H9 (cell line): Measurements from ENCODE around the gene ARID3A. TPM values are rescaled to one million over a fixed set of nuclear protein-coding genes. Genes with fewer than 3 reads are reported as not detected.

Source experiments
- DNase-seq: peaks from one replicate; pipeline ENCODE4 v3.0.0-alpha.2; 2017
- H2AFZ ChIP-seq: one replicate; pipeline ENCODE4 v1.6.1; 2013; ENCODE audit warnings: mild to moderate bottlenecking, low read length, control low read depth, moderate library complexity
- H2AK5ac ChIP-seq: 2 replicates; pipeline ENCODE4 v1.6.1; 2013; ENCODE audit warnings: low read length, control low read depth, mixed read lengths; ENCODE audit not compliant: insufficient read length
- H2BK120ac ChIP-seq: one replicate; pipeline ENCODE4 v1.6.1; 2013; ENCODE audit warnings: low read depth, mild to moderate bottlenecking, low read length, control low read depth, inconsistent platforms; ENCODE audit not compliant: poor library complexity, severe bottlenecking
- H2BK12ac ChIP-seq: 2 replicates; pipeline ENCODE4 v1.6.1; 2013; ENCODE audit warnings: low read length, control low read depth, mixed read lengths, low read depth; ENCODE audit not compliant: insufficient read length
- H2BK15ac ChIP-seq: 2 replicates; pipeline ENCODE4 v1.6.1; 2013; ENCODE audit warnings: low read depth, low read length, control low read depth
- H2BK20ac ChIP-seq: one replicate; pipeline ENCODE4 v1.6.1; 2013; ENCODE audit warnings: low read depth, mild to moderate bottlenecking, low read length, control low read depth, inconsistent platforms; ENCODE audit not compliant: poor library complexity, severe bottlenecking
- H2BK5ac ChIP-seq: 2 replicates; pipeline ENCODE4 v1.6.1; 2013; ENCODE audit warnings: low read length, control low read depth, mixed read lengths; ENCODE audit not compliant: insufficient read length
- H3K14ac ChIP-seq: 2 replicates; pipeline ENCODE4 v1.6.1; 2013; ENCODE audit warnings: low read length, control low read depth; ENCODE audit not compliant: insufficient read depth
- H3K18ac ChIP-seq: 2 replicates; pipeline ENCODE4 v1.6.1; 2013; ENCODE audit warnings: low read depth, mild to moderate bottlenecking, mixed read lengths, low read length, control low read depth; ENCODE audit not compliant: insufficient read length
- H3K23ac ChIP-seq: 2 replicates; pipeline ENCODE4 v1.6.1; 2013; ENCODE audit warnings: low read length, control low read depth, mixed read lengths, low read depth; ENCODE audit not compliant: insufficient read length
- H3K23me2 ChIP-seq: 2 replicates; pipeline ENCODE4 v1.6.1; 2013; ENCODE audit warnings: low read depth, mild to moderate bottlenecking, mixed read lengths, low read length, control low read depth; ENCODE audit not compliant: insufficient read length, poor library complexity, severe bottlenecking
- H3K27ac ChIP-seq: 2 replicates; pipeline ENCODE4 v1.5.1; 2013; ENCODE audit warnings: low read length, control low read depth, mixed read lengths, low read depth; ENCODE audit not compliant: insufficient read length
- H3K27me3 ChIP-seq: 2 replicates; pipeline ENCODE4 v1.6.1; 2013; ENCODE audit warnings: low read length, control low read depth, inconsistent platforms; ENCODE audit not compliant: insufficient read depth
- H3K4ac ChIP-seq: 2 replicates; pipeline ENCODE4 v1.6.1; 2013; ENCODE audit warnings: low read depth, mild to moderate bottlenecking, control low read depth, inconsistent platforms, low read length, moderate library complexity
- H3K4me1 ChIP-seq: 2 replicates; pipeline ENCODE4 v1.6.1; 2013; ENCODE audit warnings: low read length, control low read depth, inconsistent platforms; ENCODE audit not compliant: insufficient read depth
- H3K4me2 ChIP-seq: 2 replicates; pipeline ENCODE4 v1.6.1; 2013; ENCODE audit warnings: low read length, control low read depth, mixed read lengths; ENCODE audit not compliant: insufficient read length, insufficient read depth
- H3K56ac ChIP-seq: 2 replicates; pipeline ENCODE4 v1.6.1; 2013; ENCODE audit warnings: low read depth, mild to moderate bottlenecking, mixed read lengths, low read length, control low read depth; ENCODE audit not compliant: insufficient read length
- H3K79me1 ChIP-seq: 2 replicates; pipeline ENCODE4 v1.6.1; 2013; ENCODE audit warnings: low read depth, mild to moderate bottlenecking, moderate library complexity, low read length, control low read depth, inconsistent platforms; ENCODE audit not compliant: insufficient read depth, poor library complexity, severe bottlenecking
- H3K79me2 ChIP-seq: 2 replicates; pipeline ENCODE4 v1.6.1; 2013; ENCODE audit warnings: low read length, control low read depth, inconsistent platforms; ENCODE audit not compliant: insufficient read depth
- H3K9ac ChIP-seq: 2 replicates; pipeline ENCODE4 v1.6.1; 2013; ENCODE audit warnings: low read length, control low read depth, mixed read lengths; ENCODE audit not compliant: insufficient read length; ENCODE audit errors: extremely low read depth
- H3K9me3 ChIP-seq: one replicate; pipeline ENCODE4 v1.6.1; 2013; ENCODE audit warnings: low read depth, low read length, inconsistent platforms; ENCODE audit not compliant: control insufficient read depth
- H3T11ph ChIP-seq: one replicate; pipeline ENCODE4 v1.6.1; 2013; ENCODE audit warnings: mild to moderate bottlenecking, low read length, control low read depth, inconsistent platforms
- H4K20me1 ChIP-seq: one replicate; pipeline ENCODE4 v1.6.1; 2013; ENCODE audit not compliant: control insufficient read depth, insufficient read length, insufficient read depth
- H4K5ac ChIP-seq: 2 replicates; pipeline ENCODE4 v1.6.1; 2013; ENCODE audit warnings: low read depth, mild to moderate bottlenecking, mixed read lengths, low read length, control low read depth; ENCODE audit not compliant: insufficient read length
- H4K8ac ChIP-seq: replicated peaks from 2 replicates; pipeline ENCODE4 v1.6.1; 2013; ENCODE audit warnings: low read length, control low read depth, mixed read lengths, low read depth; ENCODE audit not compliant: insufficient read length
- H4K91ac ChIP-seq: 2 replicates; pipeline ENCODE4 v1.6.1; 2013; ENCODE audit warnings: low read depth, mild to moderate bottlenecking, moderate library complexity, mixed read lengths, low read length, control low read depth; ENCODE audit not compliant: insufficient read length
- H3K27ac Mint-ChIP-seq, 3 experiments: 2 replicates in 2 of 3; 3 replicates in 1 of 3; pipeline ENCODE4 v1.8.0; 2020 to 2021; ENCODE audit warnings: mixed read lengths in 3 of 3, mild to moderate bottlenecking in 1 of 3, moderate library complexity in 1 of 3
- H3K27me3 Mint-ChIP-seq: 2 replicates; pipeline ENCODE4 v1.8.0; 2021; ENCODE audit warnings: low read depth, mild to moderate bottlenecking, moderate library complexity, mixed read lengths
- H3K36me3 Mint-ChIP-seq, 3 experiments: 2 replicates in 2 of 3; 3 replicates in 1 of 3; pipeline ENCODE4 v1.8.0; 2020 to 2021; ENCODE audit warnings: low read depth in 3 of 3, mixed read lengths in 3 of 3; ENCODE audit not compliant: insufficient read depth in 1 of 3
- H3K4me1 Mint-ChIP-seq, 2 experiments: 2 replicates each; pipeline ENCODE4 v1.8.0; 2020; ENCODE audit warnings: mixed read lengths in 2 of 2
- H3K4me3 Mint-ChIP-seq, 2 experiments: 2 replicates in 1 of 2; 3 replicates in 1 of 2; pipeline ENCODE4 v1.8.0; 2020 to 2021; ENCODE audit warnings: mild to moderate bottlenecking in 2 of 2, mixed read lengths in 2 of 2, moderate library complexity in 1 of 2
- H3K9me3 Mint-ChIP-seq, 2 experiments: 2 replicates in 1 of 2; 3 replicates in 1 of 2; pipeline ENCODE4 v1.8.0; 2020; ENCODE audit warnings: mild to moderate bottlenecking in 2 of 2, mixed read lengths in 2 of 2, moderate library complexity in 1 of 2
- CTCF ChIP-seq: fragments of 200-600 bp; sonication (generic); conservative IDR thresholded peaks from 3 replicates; pipeline ENCODE4 v1.8.0; 2021; ENCODE audit warnings: antibody characterized with exemption, mild to moderate bottlenecking
- whole genome bisulfite sequencing: extraction: QIAGEN DNeasy Blood & Tissue Kit; methylation state at CpG from one replicate; pipeline ENCODE4 v1.1.7; 2013; ENCODE audit warnings: missing lambda C conversion rate, low lambda C conversion rate, mixed read lengths; ENCODE audit not compliant: insufficient read length; ENCODE audit errors: extremely low coverage; 5-methylcytosine and 5-hydroxymethylcytosine counted together
- long read RNA-seq: library from polyadenylated mRNA; unstranded; transcript quantifications from one replicate; pipeline ENCODE4 v2.0.0, GENCODE V29; 2020
- total RNA-seq: library from RNA; stranded (reverse); gene quantifications from 2 replicates; pipeline ENCODE4 v1.2.1, GENCODE V29; 2021

The ARID3A gene
- 98.3 and 104 TPM in 2 replicates for total RNA-seq
- long read RNA-seq, partial matches to known transcripts: 4 of 27 reads
- long read RNA-seq, other reads (novel, unspliced or antisense): 23 of 27 reads

- H3K4me1 Mint-ChIP-seq: peaks cover 5 to 16% of the 10 kb centered on the region in 2 experiments
- no peak within 1 kb of the TSS for H4K91ac ChIP-seq
- peak within 1 kb of the TSS; percentile 67 for H3K4me2 ChIP-seq
- WGBS: no CpG with 5 or more reads among the region's 97 CpGs
- H3K9me3 Mint-ChIP-seq: no peaks in the 10 kb centered on the region; a peak in 1 of 5 replicates
- no peaks in the 10 kb centered on the region for H3K9me3 ChIP-seq
- H4K8ac ChIP-seq: no peak within 1 kb of the TSS
- no peak within 1 kb of the TSS for H3K9ac ChIP-seq
- H2BK5ac ChIP-seq: no peak within 1 kb of the TSS
- no peak within 1 kb of the TSS for H3K4ac ChIP-seq
- H3T11ph ChIP-seq: no peak within 1 kb of the TSS
- peaks cover 4 to 16% (median 14%) of the 10 kb centered on the region in 3 experiments for H3K36me3 Mint-ChIP-seq
- H3K18ac ChIP-seq: peak within 1 kb of the TSS; percentile 59
- H3K27me3 Mint-ChIP-seq: peaks cover 20% of the 10 kb centered on the region
- H3K27me3 ChIP-seq: peaks cover 6% of the 10 kb centered on the region; the same call in 1 of the 2 replicates
- H2BK20ac ChIP-seq: no peak within 1 kb of the TSS
- peak within 1 kb of the TSS in 2 of 3 experiments; percentile 34 to 72; a peak in 1 of 7 replicates for H3K27ac Mint-ChIP-seq
- H2BK120ac ChIP-seq: no peak within 1 kb of the TSS
- no peaks in the 10 kb centered on the region for H3K4me1 ChIP-seq
- no peak within 1 kb of the TSS for H3K56ac ChIP-seq
- H2BK15ac ChIP-seq: no peak within 1 kb of the TSS
- H2AFZ ChIP-seq: no peak within 1 kb of the TSS
- peak within 1 kb of the TSS; percentile 78 to 91 for H3K4me3 Mint-ChIP-seq
- H3K23ac ChIP-seq: no peak within 1 kb of the TSS
- H4K20me1 ChIP-seq: no peaks in the 10 kb centered on the region
- peak; percentile 88 for DNase-seq
- H4K5ac ChIP-seq: no peak within 1 kb of the TSS
- H2BK12ac ChIP-seq: no peak within 1 kb of the TSS
- no peaks in the 10 kb centered on the region; the same call in 1 of the 2 replicates for H3K79me2 ChIP-seq
- H2AK5ac ChIP-seq: no peak within 1 kb of the TSS
- peak within 1 kb of the TSS; percentile 73; the same call in 1 of the 2 replicates for H3K14ac ChIP-seq
- H3K23me2 ChIP-seq: peaks cover 3% of the 10 kb centered on the region
- TF ChIP-seq CTCF: no peak
- no peak within 1 kb of the TSS for H3K27ac ChIP-seq
- no peaks in the 10 kb centered on the region for H3K79me1 ChIP-seq
Observed at GRCh38 chr19:925526-926322, at the start of gene ARID3A. Gene ARID3A, plus strand, starts transcription at chr19:926035. Its CDS starts 3,494 bp downstream, at chr19:929529.
